Measurements from ENCODE around the gene PP2D1.

PP2D1 gene

DNA sequence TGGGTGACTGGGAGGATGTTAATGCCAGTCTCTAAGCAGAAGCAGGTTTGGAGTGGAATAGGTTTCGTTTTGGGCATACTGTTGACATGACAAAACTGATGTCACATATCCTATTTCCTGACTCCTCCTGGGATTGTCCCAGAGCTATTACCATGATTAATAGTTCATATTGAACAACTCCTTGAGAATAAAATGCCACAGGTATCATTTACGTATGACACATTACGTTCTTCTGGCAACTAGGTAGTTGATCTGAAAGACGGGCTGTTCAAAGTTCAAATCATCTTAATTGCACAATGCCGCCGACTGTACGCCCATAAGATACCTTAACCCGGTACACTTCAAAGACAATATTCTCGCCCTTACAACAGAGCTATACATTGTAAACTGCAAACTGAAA lies 66.5 kb downstream of the PP2D1 start:
- no peaks in the 10 kb centered on the region for H3K27me3 ChIP-seq (ENCODE audit: low read depth, low read length)
- H3K4me3 ChIP-seq (ENCODE audit: low read depth in 1 of 2, low read length in 2 of 2), result peak overlapping the region in 1 of 2 donors; percentile 82
- H3K36me3 ChIP-seq (ENCODE audit: control insufficient read depth in 1 of 2, insufficient read depth in 2 of 2, low read length in 2 of 2), result peaks cover 0 to 6% of the 10 kb centered on the region in 2 donors
- peak overlapping the region; percentile 98 for H3K27ac ChIP-seq (ENCODE audit: low read length)
- peaks cover 14 to 22% of the 10 kb centered on the region in 2 donors for H3K4me1 ChIP-seq (ENCODE audit: control insufficient read depth in 1 of 2, insufficient read depth in 2 of 2, low read length in 2 of 2)
- no peaks in the 10 kb centered on the region for H3K9me3 ChIP-seq (ENCODE audit: control insufficient read depth in 1 of 2, low read length in 2 of 2)

DNA sequence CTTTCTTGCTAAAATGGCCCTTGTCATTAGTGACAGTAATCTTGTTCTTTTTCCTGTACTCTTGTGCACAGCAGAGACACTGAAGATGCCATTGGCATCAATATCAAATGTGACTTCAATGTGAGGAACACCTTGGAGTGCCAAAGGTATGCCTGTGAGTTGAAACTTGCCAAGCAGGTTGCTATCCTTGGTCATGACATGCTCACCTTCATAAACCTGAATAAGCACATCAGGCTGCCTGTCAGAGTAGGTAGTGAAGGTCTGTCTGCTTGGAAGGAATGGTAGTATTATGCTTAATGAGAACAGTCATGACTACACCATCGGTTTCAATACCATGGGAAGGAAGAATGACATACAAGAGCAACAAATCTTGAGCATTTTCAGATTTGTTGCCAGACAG lies 71.4 kb downstream of the PP2D1 start:
- H3K4me1 ChIP-seq (ENCODE audit: control insufficient read depth in 1 of 2, insufficient read depth in 2 of 2, low read length in 2 of 2), result peaks cover 0 to under 1% of the 10 kb centered on the region in 2 donors
- no peaks in the 10 kb centered on the region for H3K27me3 ChIP-seq (ENCODE audit: low read depth, low read length)
- H3K36me3 ChIP-seq (ENCODE audit: control insufficient read depth in 1 of 2, insufficient read depth in 2 of 2, low read length in 2 of 2), result no peaks in the 10 kb centered on the region
- H3K9me3 ChIP-seq (ENCODE audit: control insufficient read depth in 1 of 2, low read length in 2 of 2), result no peaks in the 10 kb centered on the region
- H3K4me3 ChIP-seq (ENCODE audit: low read depth in 1 of 2, low read length in 2 of 2), result no peak overlapping the region
- H3K27ac ChIP-seq (ENCODE audit: low read length), result no peak overlapping the region

DNA sequence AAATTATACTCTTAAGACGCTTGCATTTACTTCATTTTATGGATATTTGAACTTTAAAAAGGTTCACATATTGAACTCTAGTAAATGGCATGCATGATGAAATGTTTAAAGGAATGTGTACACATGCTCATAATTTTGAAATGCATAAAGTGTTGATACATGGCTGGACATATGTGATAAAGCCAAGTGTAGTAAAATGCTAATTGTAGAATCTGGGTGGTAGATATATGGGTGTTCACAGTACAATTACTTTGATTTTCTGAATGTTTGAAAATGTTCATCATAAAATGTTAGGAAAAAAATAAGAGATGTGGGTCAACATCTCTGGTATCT lies 73.8 kb downstream of the PP2D1 start:
- Histone ChIP-seq H3K9me3 (ENCODE audit: control insufficient read depth in 1 of 2, low read length in 2 of 2) (no peaks in the 10 kb centered on the region), H3K36me3 (ENCODE audit: control insufficient read depth in 1 of 2, insufficient read depth in 2 of 2, low read length in 2 of 2) (no peaks in the 10 kb centered on the region), H3K27me3 (ENCODE audit: low read depth, low read length) (no peaks in the 10 kb centered on the region), H3K27ac (ENCODE audit: low read length) (no peak overlapping the region), H3K4me1 (ENCODE audit: control insufficient read depth in 1 of 2, insufficient read depth in 2 of 2, low read length in 2 of 2) (no peaks in the 10 kb centered on the region), H3K4me3 (ENCODE audit: low read depth in 1 of 2, low read length in 2 of 2) (no peak overlapping the region)

DNA sequence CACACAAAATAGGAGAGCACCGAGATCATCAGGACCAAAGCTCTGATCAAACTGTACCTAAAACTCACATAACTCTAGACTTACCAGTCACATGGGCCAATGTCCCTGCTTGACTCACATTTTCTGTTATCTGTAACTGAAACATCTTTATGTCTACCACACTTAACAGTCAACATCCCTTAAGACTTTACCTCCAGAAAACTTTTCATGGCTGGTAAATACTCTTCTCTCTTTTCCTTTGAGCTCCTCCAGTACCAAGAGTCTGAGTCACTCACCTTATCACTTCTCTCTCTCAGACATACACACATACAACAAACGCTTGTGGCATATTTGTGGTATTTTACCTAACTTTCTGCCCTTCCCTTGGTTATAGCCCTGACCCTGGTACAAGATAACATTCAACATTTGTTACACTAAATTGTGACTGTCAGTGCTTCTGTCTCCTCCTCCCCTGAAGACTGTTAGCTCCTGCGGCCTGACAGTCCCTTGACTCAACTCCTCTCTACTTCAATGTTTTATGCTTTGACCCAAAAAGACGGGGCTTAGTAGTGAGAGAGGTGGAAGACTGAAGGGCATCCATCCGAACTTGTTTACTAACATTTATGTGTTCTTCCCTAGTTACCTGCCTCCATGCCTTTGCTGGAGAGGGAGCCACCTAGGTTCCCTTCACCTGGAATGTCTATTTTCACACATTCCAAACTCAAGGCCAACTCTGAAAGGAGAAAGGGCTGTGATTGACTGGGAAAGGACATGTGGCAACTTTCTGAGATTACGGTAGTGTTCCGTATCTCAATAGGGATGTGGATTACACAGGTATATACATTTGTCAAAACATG lies 74.4 kb downstream of the PP2D1 start:
- H3K27me3 ChIP-seq (ENCODE audit: low read depth, low read length), result no peaks in the 10 kb centered on the region
- H3K4me1 ChIP-seq (ENCODE audit: control insufficient read depth in 1 of 2, insufficient read depth in 2 of 2, low read length in 2 of 2), result no peaks in the 10 kb centered on the region
- no peak overlapping the region for H3K4me3 ChIP-seq (ENCODE audit: low read depth in 1 of 2, low read length in 2 of 2)
- H3K27ac ChIP-seq (ENCODE audit: low read length), result no peak overlapping the region
- no peaks in the 10 kb centered on the region for H3K9me3 ChIP-seq (ENCODE audit: control insufficient read depth in 1 of 2, low read length in 2 of 2)
- no peaks in the 10 kb centered on the region for H3K36me3 ChIP-seq (ENCODE audit: control insufficient read depth in 1 of 2, insufficient read depth in 2 of 2, low read length in 2 of 2)
